GM10266 (cell line): ENCODE results near the gene KRT79.

Experiments used
- DNase-seq: peaks from one replicate; pipeline ENCODE4 v3.0.0; 2012; ENCODE audit errors: extremely low spot score
- TF ChIP-seq, protein P1 (sequence below): IDR thresholded peaks from 2 replicates; pipeline ENCODE4 v1.5.1; 2012; ENCODE audit warnings: mild to moderate bottlenecking, low read depth; ENCODE audit not compliant: control insufficient read depth, insufficient read depth; ENCODE audit errors: missing control alignments

Gene KRT79

GRCh38 chr12:52838609-52839435 lies 4.7 kb upstream of the KRT79 start:
- no peak for DNase-seq
- TF ChIP-seq, protein P1, sequence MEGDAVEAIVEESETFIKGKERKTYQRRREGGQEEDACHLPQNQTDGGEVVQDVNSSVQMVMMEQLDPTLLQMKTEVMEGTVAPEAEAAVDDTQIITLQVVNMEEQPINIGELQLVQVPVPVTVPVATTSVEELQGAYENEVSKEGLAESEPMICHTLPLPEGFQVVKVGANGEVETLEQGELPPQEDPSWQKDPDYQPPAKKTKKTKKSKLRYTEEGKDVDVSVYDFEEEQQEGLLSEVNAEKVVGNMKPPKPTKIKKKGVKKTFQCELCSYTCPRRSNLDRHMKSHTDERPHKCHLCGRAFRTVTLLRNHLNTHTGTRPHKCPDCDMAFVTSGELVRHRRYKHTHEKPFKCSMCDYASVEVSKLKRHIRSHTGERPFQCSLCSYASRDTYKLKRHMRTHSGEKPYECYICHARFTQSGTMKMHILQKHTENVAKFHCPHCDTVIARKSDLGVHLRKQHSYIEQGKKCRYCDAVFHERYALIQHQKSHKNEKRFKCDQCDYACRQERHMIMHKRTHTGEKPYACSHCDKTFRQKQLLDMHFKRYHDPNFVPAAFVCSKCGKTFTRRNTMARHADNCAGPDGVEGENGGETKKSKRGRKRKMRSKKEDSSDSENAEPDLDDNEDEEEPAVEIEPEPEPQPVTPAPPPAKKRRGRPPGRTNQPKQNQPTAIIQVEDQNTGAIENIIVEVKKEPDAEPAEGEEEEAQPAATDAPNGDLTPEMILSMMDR = no peak

DNA sequence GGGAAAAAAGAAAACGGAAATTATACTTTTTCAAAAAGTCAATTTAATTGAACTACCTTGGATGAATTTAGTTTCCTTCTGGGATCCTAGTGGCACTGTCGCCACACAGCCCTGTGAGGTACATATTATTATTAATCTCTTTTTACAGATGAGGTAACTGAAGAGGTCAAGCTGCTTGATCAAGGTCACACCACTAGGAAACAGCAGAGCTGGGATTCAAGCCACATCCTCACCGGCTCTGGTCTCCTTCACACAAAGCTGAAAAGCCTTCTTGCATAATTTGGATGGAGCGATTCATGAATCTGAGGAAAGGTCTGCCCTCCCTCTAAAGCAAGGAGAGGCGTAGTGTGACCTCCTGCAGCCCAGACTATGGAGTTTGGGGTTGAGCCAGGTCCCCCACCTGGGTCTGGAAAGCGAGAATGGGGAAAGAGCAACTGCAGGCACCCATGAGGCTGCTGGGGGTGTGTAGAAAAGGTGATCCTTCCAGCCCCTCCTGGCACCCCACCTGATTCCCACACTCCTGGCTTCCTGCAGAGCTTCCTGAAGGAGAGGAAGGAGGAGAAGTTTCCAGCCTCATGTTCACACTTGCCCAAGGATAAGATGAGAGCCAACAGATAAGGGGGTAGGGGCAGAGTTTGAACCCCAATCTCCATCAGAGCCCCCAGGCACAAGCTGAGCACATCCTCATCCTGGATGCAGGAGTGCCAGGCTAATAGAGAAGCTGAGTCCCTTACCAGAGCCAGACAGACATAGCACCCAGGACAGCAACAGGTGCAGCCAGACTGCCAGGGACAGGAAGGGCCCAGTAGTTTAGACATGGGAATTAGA lies 3.9 kb upstream of the KRT79 start:
- TF ChIP-seq, protein P1 = no peak

DNA sequence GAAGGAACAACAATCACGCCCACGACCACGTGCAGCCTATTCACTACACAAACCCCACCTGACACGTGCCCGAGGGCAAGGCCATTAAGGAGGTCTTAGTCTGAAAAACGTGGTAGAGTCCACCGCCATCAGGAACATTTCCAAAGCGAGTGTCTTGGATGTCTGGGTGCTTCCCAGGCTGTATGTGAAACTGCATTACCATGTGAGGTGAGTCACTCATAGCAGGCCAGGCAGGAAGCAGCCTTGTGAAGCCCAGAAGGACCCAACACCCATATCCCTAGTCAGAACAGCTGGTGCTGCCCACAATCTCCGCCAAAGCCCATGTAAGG lies 3.3 kb upstream of the KRT79 start:
- TF ChIP-seq, protein P1 = no peak
- no peak for DNase-seq

More for the DNA sequence above, 3.9 kb upstream of the KRT79 start:
- no peak for DNase-seq

DNA sequence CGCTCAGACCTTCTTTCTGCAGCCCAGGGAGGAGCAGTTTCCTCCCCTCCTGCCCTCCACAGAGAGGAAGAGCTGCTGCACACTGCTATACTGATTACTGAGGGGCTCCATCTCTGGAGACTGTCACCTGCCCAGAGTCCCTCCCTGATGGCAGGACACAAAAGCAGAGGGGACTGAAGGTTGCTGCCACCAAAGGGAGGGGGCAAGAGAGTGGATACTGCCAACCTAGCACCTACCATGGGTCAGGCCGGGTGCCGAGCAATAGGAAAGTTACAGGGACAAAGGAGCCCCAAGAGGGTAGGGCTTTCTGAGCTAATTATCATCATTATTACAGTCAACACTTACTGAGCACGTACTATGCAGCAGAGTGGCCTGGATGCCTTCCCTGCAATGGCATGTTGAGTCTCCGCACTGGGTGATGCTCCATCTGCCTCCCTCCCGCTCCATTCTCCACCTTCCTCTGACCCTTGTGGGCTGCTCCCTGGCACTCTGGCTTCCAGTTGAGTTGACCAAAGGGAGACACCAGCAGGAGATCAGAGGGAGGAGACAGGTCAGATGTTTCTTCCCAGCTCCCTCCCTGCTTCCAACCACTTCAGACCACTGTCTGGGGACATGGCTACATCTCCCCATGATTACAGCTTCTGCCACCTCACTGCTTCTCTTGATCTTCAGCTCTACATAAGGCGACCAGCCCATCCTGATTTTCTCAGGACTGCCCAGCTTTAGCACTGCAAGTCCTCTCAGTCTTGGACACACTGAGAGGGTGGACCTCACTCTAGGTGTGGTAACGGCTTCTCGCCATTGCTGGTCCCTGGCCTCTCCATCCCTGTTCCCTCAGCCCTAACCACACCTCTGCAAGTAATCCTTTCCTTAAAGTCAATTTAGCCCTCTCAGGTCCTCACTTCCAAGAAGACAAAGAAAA lies 2.6 kb upstream of the KRT79 start:
- TF ChIP-seq, protein P1 = no peak
- DNase-seq = no peak

- TF ChIP-seq, protein P1 = no peak
These were observed 1.9 kb upstream of the KRT79 start for GRCh38 chr12:52836042-52836466.

GRCh38 chr12:52835271-52836041 lies 1.3 kb upstream of the KRT79 start:
- no peak for DNase-seq

More at GRCh38 chr12:52836042-52836466, 1.9 kb upstream of the KRT79 start:
- no peak for DNase-seq

More at GRCh38 chr12:52835271-52836041, 1.3 kb upstream of the KRT79 start:
- TF ChIP-seq, protein P1 = no peak
